ENCODE data around the gene PYCARD.

PYCARD gene

DNA sequence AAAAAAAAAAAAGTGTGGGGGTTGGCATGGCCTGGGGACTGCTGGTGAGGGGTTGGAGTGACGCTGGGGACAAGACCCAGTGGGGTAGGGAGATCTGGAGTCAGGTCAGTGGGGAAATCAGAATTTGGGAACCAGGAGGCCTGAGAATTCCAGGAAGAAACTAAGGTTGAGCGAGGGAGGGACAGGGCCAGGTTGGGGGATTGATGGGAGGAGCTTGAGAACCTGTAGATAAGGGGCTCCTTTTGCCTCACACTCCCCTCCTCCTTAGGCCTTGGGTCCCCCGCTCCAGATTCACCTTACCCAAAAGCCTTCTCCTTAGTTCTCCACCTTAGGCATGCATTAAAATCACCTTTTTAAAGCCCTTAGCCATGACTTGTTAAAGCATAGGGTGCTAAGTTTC, 22.6 kb upstream of the PYCARD start:
- Histone ChIP-seq H3K9me3 (ENCODE audit: low read length) (no peaks in the 10 kb centered on the region), H3K27ac (ENCODE audit: low read depth, low read length) (no peak overlapping the region), H3K9ac (ENCODE audit: low read length) (no peak overlapping the region), H3K27me3 (ENCODE audit: control insufficient read depth in 1 of 2, insufficient read depth in 2 of 2, low read length in 2 of 2) (peaks cover 0 to 11% of the 10 kb centered on the region in 2 donors), H3K36me3 (ENCODE audit: insufficient read depth, low read length) (no peaks in the 10 kb centered on the region), H3K4me1 (ENCODE audit: insufficient read depth, low read length) (no peaks in the 10 kb centered on the region), H3K4me3 (ENCODE audit: low read depth in 1 of 2, low read length in 2 of 2) (no peak overlapping the region)

DNA sequence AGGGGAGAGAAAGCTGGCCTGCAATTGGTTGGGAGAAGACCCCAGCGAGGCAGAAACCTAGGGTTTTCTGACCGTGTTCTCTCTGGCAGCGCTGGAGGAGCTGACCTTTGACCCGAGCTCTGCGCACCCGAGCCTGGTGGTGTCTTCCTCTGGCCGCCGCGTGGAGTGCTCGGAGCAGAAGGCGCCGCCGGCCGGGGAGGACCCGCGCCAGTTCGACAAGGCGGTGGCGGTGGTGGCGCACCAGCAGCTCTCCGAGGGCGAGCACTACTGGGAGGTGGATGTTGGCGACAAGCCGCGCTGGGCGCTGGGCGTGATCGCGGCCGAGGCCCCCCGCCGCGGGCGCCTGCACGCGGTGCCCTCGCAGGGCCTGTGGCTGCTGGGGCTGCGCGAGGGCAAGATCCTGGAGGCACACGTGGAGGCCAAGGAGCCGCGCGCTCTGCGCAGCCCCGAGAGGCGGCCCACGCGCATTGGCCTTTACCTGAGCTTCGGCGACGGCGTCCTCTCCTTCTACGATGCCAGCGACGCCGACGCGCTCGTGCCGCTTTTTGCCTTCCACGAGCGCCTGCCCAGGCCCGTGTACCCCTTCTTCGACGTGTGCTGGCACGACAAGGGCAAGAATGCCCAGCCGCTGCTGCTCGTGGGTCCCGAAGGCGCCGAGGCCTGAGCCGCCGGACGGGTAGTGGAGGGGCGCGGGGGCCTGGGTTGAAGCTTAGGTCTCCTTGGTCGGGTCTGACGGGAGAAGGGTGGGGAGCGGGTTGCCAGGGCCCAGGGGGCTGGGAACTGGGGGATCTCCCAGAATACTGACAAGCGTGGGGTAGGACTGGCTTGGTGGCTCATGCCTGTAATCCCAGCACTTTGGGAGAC, 21.8 kb upstream of the PYCARD start:
- Histone ChIP-seq H3K4me3 (ENCODE audit: low read depth in 1 of 2, low read length in 2 of 2) (no peak overlapping the region), H3K9me3 (ENCODE audit: low read length) (no peaks in the 10 kb centered on the region), H3K4me1 (ENCODE audit: insufficient read depth, low read length) (no peaks in the 10 kb centered on the region), H3K36me3 (ENCODE audit: insufficient read depth, low read length) (no peaks in the 10 kb centered on the region), H3K27me3 (ENCODE audit: control insufficient read depth in 1 of 2, insufficient read depth in 2 of 2, low read length in 2 of 2) (peaks cover 0 to 13% of the 10 kb centered on the region in 2 donors), H3K9ac (ENCODE audit: low read length) (no peak overlapping the region), H3K27ac (ENCODE audit: low read depth, low read length) (no peak overlapping the region)

GRCh38 chr16:31223044-31223443, 20.5 kb upstream of the PYCARD start:
- H3K27ac ChIP-seq (ENCODE audit: low read depth, low read length) = no peak overlapping the region
- H3K4me1 ChIP-seq (ENCODE audit: insufficient read depth, low read length) = no peaks in the 10 kb centered on the region
- no peaks in the 10 kb centered on the region for H3K9me3 ChIP-seq (ENCODE audit: low read length)
- H3K27me3 ChIP-seq (ENCODE audit: control insufficient read depth in 1 of 2, insufficient read depth in 2 of 2, low read length in 2 of 2) = peaks cover under 1 to 25% of the 10 kb centered on the region in 2 donors
- no peak overlapping the region for H3K9ac ChIP-seq (ENCODE audit: low read length)
- no peak overlapping the region for H3K4me3 ChIP-seq (ENCODE audit: low read depth in 1 of 2, low read length in 2 of 2)
- no peaks in the 10 kb centered on the region for H3K36me3 ChIP-seq (ENCODE audit: insufficient read depth, low read length)

GRCh38 chr16:31221357-31222160, 19.0 kb upstream of the PYCARD start:
- Histone ChIP-seq H3K27ac (ENCODE audit: low read depth, low read length) (no peak overlapping the region), H3K36me3 (ENCODE audit: insufficient read depth, low read length) (no peaks in the 10 kb centered on the region), H3K27me3 (ENCODE audit: control insufficient read depth in 1 of 2, insufficient read depth in 2 of 2, low read length in 2 of 2) (peaks cover 16 to 40% of the 10 kb centered on the region in 2 donors), H3K9ac (ENCODE audit: low read length) (no peak overlapping the region), H3K9me3 (ENCODE audit: low read length) (no peaks in the 10 kb centered on the region), H3K4me3 (ENCODE audit: low read depth in 1 of 2, low read length in 2 of 2) (no peak overlapping the region), H3K4me1 (ENCODE audit: insufficient read depth, low read length) (peaks cover 6% of the 10 kb centered on the region)

- Histone ChIP-seq H3K36me3 (ENCODE audit: insufficient read depth, low read length) (no peaks in the 10 kb centered on the region), H3K4me3 (ENCODE audit: low read depth in 1 of 2, low read length in 2 of 2) (no peak overlapping the region), H3K27me3 (ENCODE audit: control insufficient read depth in 1 of 2, insufficient read depth in 2 of 2, low read length in 2 of 2) (peaks cover 24 to 63% of the 10 kb centered on the region in 2 donors), H3K4me1 (ENCODE audit: insufficient read depth, low read length) (peaks cover 19% of the 10 kb centered on the region), H3K27ac (ENCODE audit: low read depth, low read length) (no peak overlapping the region), H3K9ac (ENCODE audit: low read length) (no peak overlapping the region), H3K9me3 (ENCODE audit: low read length) (no peaks in the 10 kb centered on the region)
These were observed 16.7 kb upstream of the PYCARD start for GRCh38 chr16:31219154-31219741.

GRCh38 chr16:31217136-31217530, 14.6 kb upstream of the PYCARD start:
- Histone ChIP-seq H3K9me3 (ENCODE audit: low read length) (no peaks in the 10 kb centered on the region), H3K27ac (ENCODE audit: low read depth, low read length) (no peak overlapping the region), H3K9ac (ENCODE audit: low read length) (no peak overlapping the region), H3K36me3 (ENCODE audit: insufficient read depth, low read length) (no peaks in the 10 kb centered on the region), H3K4me3 (ENCODE audit: low read depth in 1 of 2, low read length in 2 of 2) (no peak overlapping the region), H3K4me1 (ENCODE audit: insufficient read depth, low read length) (peaks cover 19% of the 10 kb centered on the region), H3K27me3 (ENCODE audit: control insufficient read depth in 1 of 2, insufficient read depth in 2 of 2, low read length in 2 of 2) (peaks cover 24 to 64% of the 10 kb centered on the region in 2 donors)

DNA sequence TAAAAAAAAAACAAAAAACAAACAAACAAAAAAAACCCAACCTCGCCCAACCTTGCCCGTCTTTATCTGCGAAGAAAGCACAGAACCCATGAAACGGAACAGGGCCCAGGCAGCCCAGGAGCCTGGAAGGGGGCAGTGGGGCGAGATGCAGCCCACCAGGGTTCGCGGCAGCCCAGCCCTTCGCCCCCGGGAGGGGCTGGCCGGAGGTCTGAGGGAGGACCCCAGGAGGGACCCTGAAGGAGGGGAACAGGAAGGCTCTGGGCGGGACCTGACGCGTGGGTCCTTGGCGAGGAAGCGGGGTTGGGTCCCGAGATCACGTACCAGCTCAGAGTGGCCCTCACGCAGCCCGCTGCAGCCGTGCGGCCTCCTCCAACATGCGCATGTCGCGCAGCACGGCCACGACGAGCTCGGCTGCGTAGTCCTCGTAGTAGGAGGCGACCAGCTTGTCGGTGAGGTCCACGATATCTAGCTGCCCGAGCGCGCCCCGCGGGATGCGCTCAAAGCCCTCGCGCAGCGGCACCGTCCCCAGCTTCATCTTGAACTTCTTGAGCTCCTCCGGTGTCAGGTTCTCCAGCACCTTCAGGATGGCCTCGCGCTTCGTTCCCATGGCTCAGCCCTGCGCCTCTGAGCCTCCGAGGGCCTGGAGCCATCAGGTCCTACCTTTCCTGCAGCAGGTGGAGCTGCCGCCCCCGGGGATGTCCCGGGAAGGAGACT, 14.0 kb upstream of the PYCARD start, which contains the start of gene PYDC1:
Gene PYDC1 (minus strand): TSS at position 714 of the 714 bp plus-strand sequence. CDS start 107 bp downstream, at position 607.
- peaks cover 24 to 64% of the 10 kb centered on the region in 2 donors for H3K27me3 ChIP-seq (ENCODE audit: control insufficient read depth in 1 of 2, insufficient read depth in 2 of 2, low read length in 2 of 2)

GRCh38 chr16:31215287-31216162, 13.0 kb upstream of the PYCARD start:
- Histone ChIP-seq H3K4me3 (ENCODE audit: low read depth in 1 of 2, low read length in 2 of 2) (peak overlapping the region; percentile 21 to 47), H3K4me1 (ENCODE audit: insufficient read depth, low read length) (peaks cover 19% of the 10 kb centered on the region), H3K27ac (ENCODE audit: low read depth, low read length) (no peak overlapping the region), H3K36me3 (ENCODE audit: insufficient read depth, low read length) (no peaks in the 10 kb centered on the region), H3K9me3 (ENCODE audit: low read length) (no peaks in the 10 kb centered on the region), H3K27me3 (ENCODE audit: control insufficient read depth in 1 of 2, insufficient read depth in 2 of 2, low read length in 2 of 2) (peaks cover 24 to 59% of the 10 kb centered on the region in 2 donors), H3K9ac (ENCODE audit: low read length) (no peak overlapping the region)

More for the DNA sequence above, 14.0 kb upstream of the PYCARD start, which contains the start of gene PYDC1:
- no peak within 1 kb of the TSS for H3K27ac ChIP-seq (ENCODE audit: low read depth, low read length)
- H3K36me3 ChIP-seq (ENCODE audit: insufficient read depth, low read length) = no peaks in the 10 kb centered on the region
- H3K4me3 ChIP-seq (ENCODE audit: low read depth in 1 of 2, low read length in 2 of 2) = peak within 1 kb of the TSS in 1 of 2 donors; percentile 47
- no peak within 1 kb of the TSS for H3K9ac ChIP-seq (ENCODE audit: low read length)
- H3K9me3 ChIP-seq (ENCODE audit: low read length) = no peaks in the 10 kb centered on the region
- peaks cover 19% of the 10 kb centered on the region for H3K4me1 ChIP-seq (ENCODE audit: insufficient read depth, low read length)

DNA sequence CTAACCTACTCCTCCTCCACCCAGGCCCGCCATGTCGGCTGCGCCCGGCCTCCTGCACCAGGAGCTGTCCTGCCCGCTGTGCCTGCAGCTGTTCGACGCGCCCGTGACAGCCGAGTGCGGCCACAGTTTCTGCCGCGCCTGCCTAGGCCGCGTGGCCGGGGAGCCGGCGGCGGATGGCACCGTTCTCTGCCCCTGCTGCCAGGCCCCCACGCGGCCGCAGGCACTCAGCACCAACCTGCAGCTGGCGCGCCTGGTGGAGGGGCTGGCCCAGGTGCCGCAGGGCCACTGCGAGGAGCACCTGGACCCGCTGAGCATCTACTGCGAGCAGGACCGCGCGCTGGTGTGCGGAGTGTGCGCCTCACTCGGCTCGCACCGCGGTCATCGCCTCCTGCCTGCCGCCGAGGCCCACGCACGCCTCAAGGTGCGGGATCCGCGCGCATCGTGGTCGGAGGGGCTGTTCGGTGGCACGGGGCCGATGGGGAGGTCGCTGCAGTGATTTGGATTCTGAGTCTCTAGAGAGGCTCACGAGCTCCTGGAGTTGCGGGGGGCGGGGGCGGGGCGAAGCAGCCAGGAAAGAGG, 12.2 kb upstream of the PYCARD start:
- Histone ChIP-seq H3K9me3 (ENCODE audit: low read length) (no peaks in the 10 kb centered on the region), H3K27ac (ENCODE audit: low read depth, low read length) (no peak overlapping the region), H3K9ac (ENCODE audit: low read length) (no peak overlapping the region), H3K27me3 (ENCODE audit: control insufficient read depth in 1 of 2, insufficient read depth in 2 of 2, low read length in 2 of 2) (peaks cover 24 to 59% of the 10 kb centered on the region in 2 donors), H3K4me3 (ENCODE audit: low read depth in 1 of 2, low read length in 2 of 2) (peak overlapping the region; percentile 21 to 47), H3K36me3 (ENCODE audit: insufficient read depth, low read length) (no peaks in the 10 kb centered on the region), H3K4me1 (ENCODE audit: insufficient read depth, low read length) (peaks cover 19% of the 10 kb centered on the region)
